SH-SY5Y (cell line): ENCODE measurements around the gene METAP1.

Experiments used
- GATA2 ChIP-seq: IDR thresholded peaks from 2 replicates; pipeline ENCODE4 v1.6.1; 2011; ENCODE audit warnings: mild to moderate bottlenecking, low read depth, low read length
- GATA3 ChIP-seq: IDR thresholded peaks from 2 replicates; pipeline ENCODE4 v1.6.1; 2011; ENCODE audit warnings: low read depth, mild to moderate bottlenecking, low read length, moderate library complexity

DNA sequence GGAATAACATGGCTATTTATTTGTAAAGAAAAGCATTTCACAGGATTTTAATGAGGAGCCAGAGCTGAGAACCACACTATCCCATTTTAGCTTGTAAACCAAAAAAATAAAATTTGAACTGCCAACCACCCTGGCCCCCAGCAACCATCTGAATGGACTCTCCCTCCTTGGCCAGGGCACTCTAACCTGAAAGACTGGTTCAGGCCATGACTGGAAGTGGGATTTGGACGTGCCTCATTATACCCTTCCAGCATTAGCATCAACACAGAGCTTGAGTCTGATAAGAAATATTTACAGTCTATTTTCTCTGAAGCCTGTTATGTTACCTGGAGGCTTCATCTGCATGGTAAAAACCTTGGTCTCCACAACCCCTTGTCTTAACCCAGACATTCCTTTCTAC lies 30.0 kb downstream of the METAP1 start:
- no peak for TF ChIP-seq GATA2
- no peak for TF ChIP-seq GATA3
